ENCODE measurements around the gene GSTA3. TPM values are rescaled to one million over a fixed set of nuclear protein-coding genes. Genes with fewer than 3 reads are reported as not detected.

GSTA3 gene
- polyA plus RNA-seq, 1 of the 3 experiments (the other 2 are of a cell fraction), result not detected

DNA sequence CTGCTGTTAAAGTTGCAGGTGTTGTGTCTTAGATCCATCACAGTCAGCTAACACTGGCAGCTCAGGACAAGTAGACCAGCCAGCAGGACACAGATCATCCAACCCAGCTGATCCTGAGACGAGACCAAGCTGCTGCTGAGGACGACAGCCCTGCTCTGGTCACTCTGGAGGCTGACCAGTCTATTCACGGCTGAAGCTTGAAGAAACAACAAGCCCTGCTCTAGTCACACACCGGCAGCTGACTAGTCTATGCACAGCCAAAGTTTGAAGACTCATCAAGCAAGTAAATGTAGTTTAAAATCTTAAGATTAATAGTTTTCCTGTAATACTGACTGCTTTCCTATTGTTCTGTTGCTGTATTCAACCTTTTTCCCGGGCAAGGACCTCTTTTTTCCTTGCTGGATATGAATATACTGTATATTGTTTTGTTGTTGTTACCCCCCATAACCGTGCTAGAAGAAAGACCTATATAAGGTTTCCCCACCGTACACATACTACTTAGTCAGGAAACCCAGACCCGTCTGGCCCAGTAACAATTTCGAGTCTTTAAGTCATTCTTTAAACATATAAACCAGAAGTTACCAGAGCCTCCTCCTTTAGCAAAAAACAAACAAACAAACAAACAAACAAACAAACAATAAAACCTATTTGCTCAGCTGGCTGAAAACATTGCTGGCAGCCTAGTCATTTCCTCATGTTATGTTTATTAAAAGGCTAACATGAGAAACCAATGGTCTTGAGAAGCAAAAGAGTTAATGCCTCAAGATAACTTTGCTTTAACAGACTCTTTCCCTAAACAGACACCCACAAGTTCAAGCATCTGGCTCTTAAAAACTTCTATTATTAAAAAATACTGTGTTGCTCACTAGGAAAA lies 16.7 kb upstream of the GSTA3 start:
- no peak overlapping the region for H3K4me3 ChIP-seq (ENCODE audit: low read depth in 2 of 2, low read length in 1 of 2)
- peaks cover 19% of the 10 kb centered on the region for H3F3A ChIP-seq (replicated peaks; ENCODE audit: insufficient read depth)
- no peak overlapping the region for H3K27ac ChIP-seq (ENCODE audit: low read depth in 2 of 2, low read length in 1 of 2)
- H4K20me1 ChIP-seq (ENCODE audit: insufficient read depth), result no peaks in the 10 kb centered on the region
- H3K27me3 ChIP-seq (ENCODE audit: insufficient read depth), result no peaks in the 10 kb centered on the region
- H3K4me1 ChIP-seq (ENCODE audit: control insufficient read depth in 1 of 2, insufficient read depth in 2 of 2, low read depth in 1 of 2, low read length in 1 of 2), result peaks cover 2 to 10% of the 10 kb centered on the region in 2 experiments; a peak in 3 of 4 replicates
- no peaks in the 10 kb centered on the region for H3K9me2 ChIP-seq
- no peaks in the 10 kb centered on the region for H3K9me3 ChIP-seq
- POLR2A ChIA-PET, result no interaction called here
- H3K36me3 ChIP-seq (replicated peaks in 1 of 2; ENCODE audit: control insufficient read depth in 1 of 2, insufficient read depth in 2 of 2, low read length in 1 of 2), result no peaks in the 10 kb centered on the region
- 84% methylated on average over 9 of the region's 9 CpGs for WGBS (ENCODE audit: low lambda C conversion rate)
- no peaks in the 10 kb centered on the region for H3K79me2 ChIP-seq (ENCODE audit: insufficient read depth)
- CTCF ChIA-PET, result interaction anchor here (0.9 kb wide), 1 partner anchor 44 kb away, joined by 3 read pairs; no protein-coding TSS in a partner anchor
- no peak overlapping the region for H2AFZ ChIP-seq (ENCODE audit: low read depth)
- DNase-seq, result no peak
- TF ChIP-seq NFIC (IDR thresholded peaks at IDR 0.05; ENCODE audit: borderline replicate concordance) (no peak), ZBTB33 (IDR thresholded peaks at IDR 0.05; ENCODE audit: borderline replicate concordance, low read depth) (no peak), RCOR1 (IDR thresholded peaks at IDR 0.05; ENCODE audit: low read length) (no peak), CHD2 (IDR thresholded peaks at IDR 0.05; ENCODE audit: low read length, partially characterized antibody) (no peak), NRF1 (IDR thresholded peaks at IDR 0.05; ENCODE audit: low read depth, low read length) (no peak), RAD21 (IDR thresholded peaks at IDR 0.05; ENCODE audit: low read length) (no peak), TEAD4 (IDR thresholded peaks at IDR 0.05; ENCODE audit: borderline replicate concordance, insufficient read depth) (no peak), MXI1 (IDR thresholded peaks at IDR 0.05; ENCODE audit: low read depth, low read length) (no peak), YY1 (IDR thresholded peaks at IDR 0.05; ENCODE audit: low read depth) (no peak), RFX5 (IDR thresholded peaks at IDR 0.05; ENCODE audit: low read length) (no peak), REST (IDR thresholded peaks at IDR 0.05; ENCODE audit: low read depth, low read length) (no peak), RXRA (IDR thresholded peaks at IDR 0.05; ENCODE audit: borderline replicate concordance, low read depth) (no peak), TCF12 (IDR thresholded peaks at IDR 0.05) (no peak), GATA2 (CRISPR knock-in tag; IDR thresholded peaks at IDR 0.05) (no peak), EZH2phosphoT487 (IDR thresholded peaks at IDR 0.05; ENCODE audit: borderline replicate concordance, low read depth) (no peak), SIN3A (IDR thresholded peaks at IDR 0.05; ENCODE audit: borderline replicate concordance, low read depth, low read length) (no peak)
- H3K4me2 ChIP-seq, result no peak overlapping the region
- H3K9ac ChIP-seq, result no peak overlapping the region

Data from SK-N-SH (cell line).